WTC11 (cell line): Measurements from ENCODE around the gene RGS7.

Source experiments
- ATF2 ChIP-seq: sonication (generic); formaldehyde crosslinking; IDR thresholded peaks from 2 replicates; pipeline ENCODE4 v1.8.1; 2022; ENCODE audit warnings: low read depth, missing genetic modification reagents, borderline replicate concordance
- ATF3 ChIP-seq: sonication (generic); formaldehyde crosslinking; conservative IDR thresholded peaks from 2 replicates; pipeline ENCODE4 v1.8.1; 2022; ENCODE audit warnings: mild to moderate bottlenecking, missing genetic modification reagents
- ATF6 ChIP-seq: sonication (generic); formaldehyde crosslinking; IDR thresholded peaks from 2 replicates; pipeline ENCODE4 v1.8.1; 2023; ENCODE audit warnings: mild to moderate bottlenecking, missing genetic modification reagents
- CTCF ChIP-seq: fragments of 200-600 bp; IDR thresholded peaks from 2 replicates; pipeline ENCODE4 v1.8.0; 2022; ENCODE audit warnings: antibody characterized with exemption
- IRF2 ChIP-seq: sonication (generic); formaldehyde crosslinking; IDR thresholded peaks from 2 replicates; pipeline ENCODE4 v1.8.0; 2022; ENCODE audit warnings: low read depth, missing genetic modification reagents, borderline replicate concordance
- NFE2L1 ChIP-seq: sonication (generic); formaldehyde crosslinking; IDR thresholded peaks from 2 replicates; pipeline ENCODE4 v1.8.1; 2023; ENCODE audit warnings: missing genetic modification reagents
- ZBTB43 ChIP-seq: sonication (generic); formaldehyde crosslinking; IDR thresholded peaks from 2 replicates; pipeline ENCODE4 v1.8.1; 2023; ENCODE audit warnings: mild to moderate bottlenecking, missing genetic modification reagents

GRCh38 chr1:240806200-240806745 is 550.7 kb downstream of the RGS7 start:
- TF ChIP-seq ATF6 (CRISPR knock-in tag) (no peak), ATF2 (no peak), CTCF (no peak), ATF3 (CRISPR knock-in tag) (no peak), IRF2 (CRISPR knock-in tag) (no peak), ZBTB43 (no peak), NFE2L1 (CRISPR knock-in tag) (no peak)
